ENCODE measurements around the gene ADAM15. TPM values are rescaled to one million over a fixed set of nuclear protein-coding genes. Genes with fewer than 3 reads are reported as not detected.

ADAM15 gene
- total RNA-seq, 2 experiments from 2014 or later, result 17.2 to 20.1 TPM

- TF ChIP-seq CTCF (IDR thresholded peaks at IDR 0.05), result no peak
- ChIA-PET POLR2A (interaction anchor here (2.0 kb wide), 1 partner anchor 10 kb away, joined by 8 read pairs; no protein-coding TSS in a partner anchor), CTCF (interaction anchor here (1.3 to 2.7 kb wide), 5 partner anchors 9 to 24 kb away, joined by 3 to 14 read pairs (median 5); partner anchors contain the start of genes ADAM15 and EFNA4)
- ATAC-seq (ENCODE audit: poor library complexity) (no peak), DNase-seq (no peak)
- Mint-ChIP-seq H3K27ac (no peak overlapping the region), H3K36me3 (ENCODE audit: low read depth) (no peaks in the 10 kb centered on the region), H3K9me3 (no peaks in the 10 kb centered on the region), H3K27me3 (peaks cover 7% of the 10 kb centered on the region), H3K4me1 (ENCODE audit: low read depth) (peaks cover 54% of the 10 kb centered on the region), H3K4me3 (no peak overlapping the region)
- H3K4me1 ChIP-seq (ENCODE audit: insufficient read depth, low read length), result peaks cover 45% of the 10 kb centered on the region
- no peak overlapping the region for H3K4me3 ChIP-seq (ENCODE audit: low read length)
- intact Hi-C loops (cut with DNase I, micrococcal nuclease), result no loop called here
- H3K9me3 ChIP-seq (ENCODE audit: control insufficient read depth in 1 of 2, insufficient read depth in 1 of 2, low read length in 2 of 2), result peaks cover 0 to 8% of the 10 kb centered on the region in 2 experiments
- H3K27me3 ChIP-seq (ENCODE audit: control insufficient read depth in 1 of 2, insufficient read depth in 2 of 2, low read length in 2 of 2), result peaks cover 7 to 10% of the 10 kb centered on the region in 2 experiments
- no peaks in the 10 kb centered on the region for H3K36me3 ChIP-seq (ENCODE audit: insufficient read depth, low read length)
- no peak overlapping the region for H3K27ac ChIP-seq (ENCODE audit: low read depth in 1 of 2, low read length in 2 of 2)
These were observed 24.4 kb downstream of the ADAM15 start for GRCh38 chr1:155075535-155075934.

GRCh38 chr1:155076371-155076770 is 25.3 kb downstream of the ADAM15 start:
- no peak for TF ChIP-seq CTCF (IDR thresholded peaks at IDR 0.05)
- no peaks in the 10 kb centered on the region for H3K36me3 ChIP-seq (ENCODE audit: insufficient read depth, low read length)
- H3K4me1 Mint-ChIP-seq (ENCODE audit: low read depth), result peaks cover 54% of the 10 kb centered on the region
- H3K36me3 Mint-ChIP-seq (ENCODE audit: low read depth), result no peaks in the 10 kb centered on the region
- H3K27ac Mint-ChIP-seq, result no peak overlapping the region
- H3K9me3 ChIP-seq (ENCODE audit: control insufficient read depth in 1 of 2, insufficient read depth in 1 of 2, low read length in 2 of 2), result peaks cover 0 to 15% of the 10 kb centered on the region in 2 experiments
- DNase-seq (no peak), ATAC-seq (ENCODE audit: poor library complexity) (no peak)
- H3K4me3 ChIP-seq (ENCODE audit: low read length), result no peak overlapping the region
- peaks cover 45% of the 10 kb centered on the region for H3K4me1 ChIP-seq (ENCODE audit: insufficient read depth, low read length)
- H3K27me3 ChIP-seq (ENCODE audit: control insufficient read depth in 1 of 2, insufficient read depth in 2 of 2, low read length in 2 of 2), result peaks cover 15 to 18% of the 10 kb centered on the region in 2 experiments
- intact Hi-C loops (cut with DNase I, micrococcal nuclease), result no loop called here
- H3K9me3 Mint-ChIP-seq, result no peaks in the 10 kb centered on the region
- ChIA-PET POLR2A (interaction anchor here (2.0 kb wide), 1 partner anchor 9 kb away, joined by 8 read pairs; no protein-coding TSS in a partner anchor), CTCF (interaction anchor here (1.3 to 2.7 kb wide), 5 partner anchors 9 to 77 kb away, joined by 3 to 14 read pairs (median 5); partner anchors contain the start of genes ADAM15 and EFNA4)
- peaks cover 11% of the 10 kb centered on the region for H3K27me3 Mint-ChIP-seq
- no peak overlapping the region for H3K27ac ChIP-seq (ENCODE audit: low read depth in 1 of 2, low read length in 2 of 2)
- peak overlapping the region; percentile 62 for H3K4me3 Mint-ChIP-seq

GRCh38 chr1:155077346-155077745 is 26.2 kb downstream of the ADAM15 start:
- ChIA-PET POLR2A (interaction anchor here (2.6 kb wide), 1 partner anchor 26 kb away, joined by 6 read pairs; the partner anchor contains the start of gene ADAM15), CTCF (interaction anchor here (1.0 to 1.5 kb wide), 3 partner anchors 15 to 78 kb away, joined by 3 to 5 read pairs (median 3); partner anchors contain the start of gene ADAM15)
- Histone ChIP-seq H3K9me3 (ENCODE audit: control insufficient read depth in 1 of 2, insufficient read depth in 1 of 2, low read length in 2 of 2) (peaks cover 0 to 18% of the 10 kb centered on the region in 2 experiments), H3K27me3 (ENCODE audit: control insufficient read depth in 1 of 2, insufficient read depth in 2 of 2, low read length in 2 of 2) (peaks cover 25% of the 10 kb centered on the region in 2 experiments), H3K4me1 (ENCODE audit: insufficient read depth, low read length) (peaks cover 53% of the 10 kb centered on the region), H3K36me3 (ENCODE audit: insufficient read depth, low read length) (no peaks in the 10 kb centered on the region), H3K4me3 (ENCODE audit: low read length) (no peak overlapping the region), H3K27ac (ENCODE audit: low read depth in 1 of 2, low read length in 2 of 2) (no peak overlapping the region)
- intact Hi-C loops (cut with DNase I, micrococcal nuclease), result loop anchor here in 1 of 2 experiments (1.0 kb wide), 1 partner anchor 10 kb away; no protein-coding TSS in a partner anchor
- ATAC-seq (ENCODE audit: poor library complexity), result no peak
- Mint-ChIP-seq H3K36me3 (ENCODE audit: low read depth) (no peaks in the 10 kb centered on the region), H3K9me3 (no peaks in the 10 kb centered on the region), H3K4me1 (ENCODE audit: low read depth) (peaks cover 52% of the 10 kb centered on the region), H3K27ac (peak overlapping the region; percentile 5), H3K27me3 (peaks cover 19% of the 10 kb centered on the region), H3K4me3 (peak overlapping the region; percentile 30)
- DNase-seq, result no peak
- TF ChIP-seq CTCF (IDR thresholded peaks at IDR 0.05), result no peak

Data from CD4-positive, alpha-beta T cell (primary cell).